HCEC 1CT (cell line): Measurements from ENCODE around the gene NAALADL2.
"Not testable (repeated sequence)": the region's sequence is repeated elsewhere in the genome, so short reads cannot be mapped to it uniquely, and the experiment has no call there.

Source experiments
- DNase-seq: peaks from one replicate; pipeline ENCODE4 v3.0.0-alpha.2; 2017

NAALADL2 gene

DNA sequence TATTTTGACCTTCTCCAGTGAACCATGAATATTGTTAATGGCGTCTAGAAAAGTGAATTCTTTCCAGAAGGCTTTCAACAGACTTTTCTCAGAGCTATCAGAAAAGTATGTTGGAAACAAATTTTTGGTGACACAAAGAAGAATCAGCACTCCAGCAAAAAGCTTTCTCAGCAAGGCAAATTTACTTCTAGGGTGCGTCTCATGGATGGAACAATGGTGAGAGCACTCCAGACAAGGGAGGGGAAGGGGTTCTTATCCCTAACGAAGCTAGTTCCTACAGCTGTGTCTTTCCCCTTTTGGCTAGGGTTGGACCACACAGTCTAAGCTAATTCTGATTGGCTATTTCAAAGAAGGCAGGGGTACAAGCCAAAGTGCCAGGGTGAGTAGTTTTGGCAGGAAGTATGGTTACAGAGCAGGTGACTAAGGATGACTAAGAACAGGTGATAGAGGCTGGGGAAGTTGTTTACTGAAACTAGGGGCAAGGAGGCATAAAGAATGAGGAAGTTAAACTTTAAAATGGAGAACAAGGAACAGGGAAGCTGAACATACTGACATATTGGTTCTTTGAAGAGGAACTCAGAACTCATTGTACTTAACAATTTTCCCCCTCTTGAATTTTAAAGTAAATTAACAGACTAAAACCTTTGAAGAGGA is 959.8 kb downstream of the NAALADL2 start:
- no peak for DNase-seq

DNA sequence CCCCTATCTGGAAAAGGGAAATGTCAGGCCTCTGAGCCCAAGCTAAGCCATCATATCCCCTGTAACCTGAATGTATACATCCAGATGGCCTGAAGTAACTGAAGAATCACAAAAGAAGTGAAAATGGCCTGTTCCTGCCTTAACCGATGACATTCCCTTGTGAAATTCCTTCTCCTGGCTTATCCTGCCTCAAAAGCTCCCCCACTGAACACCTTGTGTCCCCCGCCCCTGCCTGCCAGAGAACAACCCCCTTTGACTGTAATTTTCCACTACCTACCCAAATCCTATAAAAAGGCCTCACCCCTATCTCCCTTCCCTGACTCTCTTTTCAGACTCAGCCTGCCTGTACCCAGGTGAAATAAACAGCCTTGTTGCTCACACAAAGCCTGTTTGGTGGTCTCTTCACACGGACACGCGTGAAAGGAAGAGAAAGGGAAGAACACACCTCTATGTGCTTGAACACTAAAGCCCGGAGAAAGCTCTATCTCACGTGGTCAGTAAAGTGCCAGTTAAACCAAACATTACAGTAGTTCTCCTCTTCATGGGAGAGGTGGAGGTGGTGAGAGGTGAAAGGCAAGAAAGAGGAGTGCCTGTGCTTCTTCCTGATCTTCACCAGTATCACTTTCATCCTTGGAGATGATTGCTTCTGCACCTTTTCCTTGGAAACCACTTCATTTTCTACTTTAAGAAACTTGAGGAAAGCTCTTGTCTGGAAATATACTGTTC is 963.8 kb downstream of the NAALADL2 start:
- not testable (repeated sequence) for DNase-seq

GRCh38 chr3:175825016-175825580 is 966.0 kb downstream of the NAALADL2 start:
- not testable (repeated sequence) for DNase-seq

GRCh38 chr3:175826759-175827158 is 967.6 kb downstream of the NAALADL2 start:
- DNase-seq = no peak

DNA sequence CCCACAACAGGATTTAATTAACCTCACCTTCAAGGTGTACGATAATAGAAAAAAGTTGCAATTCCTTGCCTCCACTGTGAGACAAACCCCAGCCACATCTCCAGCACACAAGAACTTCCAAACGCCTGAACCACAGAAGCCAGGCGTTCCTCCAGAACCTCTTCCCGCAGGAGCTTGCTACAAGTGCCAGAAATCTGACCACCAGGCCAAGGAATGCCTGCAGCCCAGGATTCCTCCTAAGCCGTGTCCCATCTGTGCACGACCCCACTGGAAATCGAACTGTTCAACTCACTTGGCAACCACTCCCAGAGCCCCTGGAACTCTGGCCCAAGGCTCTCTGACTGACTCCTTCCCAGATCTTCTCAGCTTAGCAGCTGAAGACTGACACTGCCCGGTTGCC is 970.7 kb downstream of the NAALADL2 start:
- DNase-seq = not testable (repeated sequence)

- DNase-seq = not testable (repeated sequence)
Measured at GRCh38 chr3:175835763-175836162, 976.6 kb downstream of the NAALADL2 start.

DNA sequence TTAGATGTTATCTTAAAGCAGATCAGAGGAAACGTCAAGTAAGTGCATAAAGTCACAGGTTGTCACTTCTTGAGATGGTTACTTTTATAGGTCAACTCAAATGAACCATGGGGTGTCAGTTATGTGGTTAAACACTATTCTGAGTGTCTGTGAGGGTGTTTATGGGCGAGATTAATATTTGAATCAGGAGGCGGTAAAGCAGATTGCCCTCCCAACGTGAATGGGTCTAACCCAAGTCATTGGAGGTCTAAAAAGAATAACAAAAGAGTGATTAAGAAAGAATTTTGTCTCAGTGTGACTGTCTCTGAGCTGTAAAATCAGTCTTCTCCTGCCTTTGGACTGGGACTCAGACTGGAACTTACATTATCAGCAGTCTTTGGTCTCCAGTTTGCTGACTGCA is 977.5 kb downstream of the NAALADL2 start:
- no peak for DNase-seq

DNA sequence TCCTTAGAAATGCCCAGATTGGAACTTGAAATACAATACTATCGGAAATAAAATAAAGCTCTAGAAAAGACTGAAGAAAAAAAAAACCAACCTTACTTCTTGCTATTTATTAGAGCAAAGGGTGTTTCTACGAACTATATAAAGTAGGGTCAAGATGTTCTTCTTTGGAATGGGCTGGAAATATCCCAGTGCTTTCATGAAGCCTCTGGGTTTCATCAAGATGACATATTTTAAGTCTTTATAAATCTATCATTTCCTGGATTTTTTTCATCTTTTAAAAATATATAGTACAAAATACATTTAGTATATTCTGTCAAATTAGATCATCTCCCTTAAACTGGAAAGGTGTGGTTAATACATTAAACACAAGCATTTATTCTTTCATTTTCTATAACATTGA is 978.8 kb downstream of the NAALADL2 start:
- no peak for DNase-seq

DNA sequence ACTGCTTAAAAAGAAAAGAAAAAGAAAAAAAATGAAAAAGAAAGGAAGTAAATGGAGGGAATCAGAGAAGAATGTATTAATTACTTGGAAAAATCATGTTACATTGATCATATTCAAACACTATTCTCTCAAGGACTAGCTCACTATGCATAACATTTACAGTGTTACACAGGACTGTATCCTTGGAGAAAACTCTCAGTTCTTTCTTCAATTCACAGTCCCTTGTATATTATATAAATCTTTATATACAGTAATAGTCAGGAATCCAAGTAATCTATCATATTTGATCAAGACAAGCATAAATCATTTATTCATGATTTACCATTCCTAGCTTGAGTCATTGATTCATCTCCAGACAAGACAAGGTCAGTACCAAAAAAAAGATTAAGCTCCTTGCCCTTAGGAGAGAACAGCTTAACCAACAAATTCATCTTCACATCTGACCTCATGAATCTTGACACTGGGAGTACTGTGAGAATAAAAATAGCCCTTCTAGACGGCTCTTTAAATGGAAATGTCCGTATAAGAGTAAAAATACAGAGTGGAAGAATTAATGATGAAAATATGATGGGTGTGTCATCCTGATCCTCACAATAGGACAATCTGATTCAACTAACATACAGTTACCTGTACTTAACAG is 980.4 kb downstream of the NAALADL2 start:
- DNase-seq = no peak

- DNase-seq = no peak
Measured at GRCh38 chr3:175851541-175851940, 992.4 kb downstream of the NAALADL2 start.

- no peak for DNase-seq
Measured at GRCh38 chr3:175852560-175852959, 993.4 kb downstream of the NAALADL2 start.

GRCh38 chr3:175857666-175858270 is 998.6 kb downstream of the NAALADL2 start:
- DNase-seq = no peak
